ENCODE results near the gene TMEM53.

TMEM53 gene

GRCh38 chr1:44603718-44604117 lies 70.6 kb downstream of the TMEM53 start:
- no peak for DNase-seq
- ATAC-seq: no peak

Measured in stimulated activated naive CD8-positive, alpha-beta T cell treated with anti-CD3 and anti-CD28 coated beads, Interleukin-15, Interleukin-2, amounts not matched to agents 100 U/mL and 50 U/mL, for 24 hours (primary cell).